Measurements from ENCODE around the gene ACAD9. TPM values are rescaled to one million over a fixed set of nuclear protein-coding genes. Genes with fewer than 3 reads are reported as not detected.
A peak's percentile ranks its signal among the peaks of the same experiment; 100 is the strongest.

ACAD9 gene
- total and polyA plus RNA-seq, 9 of the 15 experiments (the other 6 are each of a cell fraction or from before 2014, with no cell fraction given), result 10.2 to 32.6 (median 22.8) TPM

- TF ChIP-seq GABPA (tag; conservative IDR thresholded peaks at IDR 0.05; ENCODE audit: low read depth) (no peak), ZFPM2 (CRISPR knock-in tag; IDR thresholded peaks at IDR 0.05) (no peak), PKNOX1 (IDR thresholded peaks at IDR 0.05) (peak; percentile 22; the same call in 1 of the 2 replicates), NR3C1 (CRISPR knock-in tag; IDR thresholded peaks at IDR 0.05) (no peak), SRSF9 (IDR thresholded peaks at IDR 0.05; ENCODE audit: borderline replicate concordance, low read depth, low read length) (no peak), NRF1 (conservative IDR thresholded peaks at IDR 0.05 in 1 of 2, IDR thresholded peaks at IDR 0.05 in 1 of 2) (no peak), HES1 (IDR thresholded peaks at IDR 0.05; ENCODE audit: low read depth) (no peak), ZBTB33 (CRISPR knock-in tag; IDR thresholded peaks at IDR 0.05) (no peak), KHSRP (IDR thresholded peaks at IDR 0.05) (no peak), ZSCAN29 (IDR thresholded peaks at IDR 0.05) (no peak), MIER1 (IDR thresholded peaks at IDR 0.05; ENCODE audit: low read depth) (no peak), ZNF395 (CRISPR knock-in tag; IDR thresholded peaks at IDR 0.05) (peak; percentile 46; the same call in 1 of the 2 replicates), ZNF311 (CRISPR knock-in tag; IDR thresholded peaks at IDR 0.05) (no peak), JUND (IDR thresholded peaks at IDR 0.05; ENCODE audit: borderline replicate concordance, low read depth, low read length) (peak; percentile 78), JUND (tag; IDR thresholded peaks at IDR 0.05; ENCODE audit: borderline replicate concordance, low read depth, low read length) (peak; percentile 32; the same call in 1 of the 3 replicates), SNIP1 (IDR thresholded peaks at IDR 0.05; ENCODE audit: low read depth) (no peak), LEF1 (IDR thresholded peaks at IDR 0.05) (no peak), NR4A1 (CRISPR knock-in tag; IDR thresholded peaks at IDR 0.05) (no peak), NR4A1 (tag; IDR thresholded peaks at IDR 0.05) (no peak), MECOM (CRISPR knock-in tag; IDR thresholded peaks at IDR 0.05) (peak; percentile 69), MLLT1 (IDR thresholded peaks at IDR 0.05) (no peak), ELF4 (CRISPR knock-in tag; IDR thresholded peaks at IDR 0.05) (no peak), NFRKB (IDR thresholded peaks at IDR 0.05; ENCODE audit: low read depth) (peak; percentile 3; the same call in 1 of the 2 replicates), NR2F6 (CRISPR knock-in tag; IDR thresholded peaks at IDR 0.05) (no peak)
Measured at GRCh38 chr3:128895843-128896697, 16.6 kb downstream of the ACAD9 start (continued).
